Stomach (tissue), 4 donors: Measurements from ENCODE around the gene DLG3.

Source experiments
- CTCF ChIP-seq, 7 experiments: fragments of 450-650 bp in 4 of 7; fragments of 200-600 bp in 3 of 7; sonication (generic) in 3 of 7; IDR thresholded peaks; one replicate each; pipeline ENCODE4 v1.5.1; 2016 to 2019; ENCODE audit warnings: antibody characterized with exemption in 7 of 7, control low read depth in 2 of 7, mild to moderate bottlenecking in 1 of 7
- POLR2A ChIP-seq, 4 donors: fragments of 450-650 bp; IDR thresholded peaks; one replicate each; pipeline ENCODE4 v1.6.1; 2016; ENCODE audit warnings: antibody characterized with exemption in 4 of 4, control low read depth in 2 of 4, mild to moderate bottlenecking in 1 of 4, moderate library complexity in 1 of 4

- TF ChIP-seq POLR2A (IDR thresholded peaks at IDR 0.05) (no peak), CTCF (IDR thresholded peaks at IDR 0.05) (no peak)
These were observed 8.5 kb downstream of the DLG3 start for GRCh38 chrX:70453024-70453618.
